ENCODE results near the gene MYO1D.

Gene MYO1D

DNA sequence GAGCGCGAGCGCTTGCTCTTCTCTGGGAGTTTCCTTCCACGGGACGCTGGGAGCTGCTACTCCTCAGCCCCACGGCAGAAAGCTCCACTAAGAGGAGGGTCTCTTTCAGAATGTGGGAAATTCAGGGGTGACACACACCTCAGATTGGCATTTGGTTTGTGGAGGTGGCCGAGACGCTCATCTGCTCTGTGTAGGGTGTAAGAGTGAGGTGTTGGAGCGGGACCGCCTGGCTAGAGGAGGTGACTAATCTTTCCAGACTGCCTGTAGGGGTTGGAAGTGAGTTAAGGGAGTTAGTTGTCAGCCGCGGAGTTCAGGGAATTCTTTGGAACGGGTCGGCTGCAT, 431.9 kb downstream of the MYO1D start:
- DNase-seq, result no peak

DNA sequence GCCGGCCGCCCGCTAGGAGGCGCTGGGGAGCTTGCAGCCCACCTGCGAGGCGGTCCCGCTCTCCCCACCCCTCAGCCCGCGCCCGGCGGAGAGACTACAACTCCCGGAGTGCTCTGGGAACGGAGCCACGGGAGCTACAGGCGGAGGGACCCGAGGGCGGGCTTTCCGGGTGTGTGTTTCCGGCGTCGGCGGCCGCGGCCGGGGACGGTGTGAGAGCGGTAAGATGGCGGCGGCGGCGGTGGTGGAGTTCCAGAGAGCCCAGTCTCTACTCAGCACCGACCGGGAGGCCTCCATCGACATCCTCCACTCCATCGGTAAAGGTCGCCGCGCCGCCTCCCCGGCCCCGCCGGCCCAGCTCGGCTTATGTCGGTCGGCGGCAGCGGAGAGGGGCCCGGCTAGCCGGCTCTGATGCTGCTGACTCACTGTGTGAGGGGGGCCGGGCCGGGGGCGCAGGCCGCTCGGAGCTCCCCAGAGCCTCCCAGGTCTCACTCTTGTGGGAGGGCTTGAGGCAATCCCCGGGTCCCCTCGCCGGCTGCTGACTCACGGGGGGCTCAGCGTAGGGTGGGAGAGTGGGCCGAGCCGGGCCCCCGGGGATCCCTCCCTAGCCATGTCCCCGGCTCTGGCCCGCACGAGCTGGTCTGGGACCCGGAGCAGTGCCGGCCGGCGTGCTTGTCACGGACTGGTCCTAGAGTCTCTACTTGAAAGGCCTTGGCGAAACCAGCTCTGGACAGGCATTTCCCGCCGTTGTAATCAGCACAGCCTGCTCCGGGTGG, 432.4 kb downstream of the MYO1D start, which contains the start of gene PSMD11:
Gene PSMD11, plus strand, starts transcription at position 210 of the 773 bp plus-strand sequence. Its CDS starts 14 bp downstream, at position 224.
- DNase-seq, result peak; percentile 100

GRCh38 chr17:32443827-32444300, 433.1 kb downstream of the MYO1D start:
- no peak for DNase-seq

Data from activated CD8-positive, alpha-beta memory T cell treated with anti-CD3 and anti-CD28 coated beads, Interleukin-2, amount 50 U/mL, for 48 hours (primary cell).